GM21423 (cell line): ENCODE measurements around the gene CXCR3.

Source experiments
- ATAC-seq: cut with Tn5 transposase; IDR thresholded peaks from one replicate; pipeline ENCODE4 v1.9.1; 2021; ENCODE audit warnings: mild to moderate bottlenecking, moderate library complexity; ENCODE audit not compliant: unreplicated experiment

The CXCR3 gene

GRCh38 chrX:71637848-71638247 lies 19.5 kb upstream of the CXCR3 start:
- ATAC-seq, result no peak

DNA sequence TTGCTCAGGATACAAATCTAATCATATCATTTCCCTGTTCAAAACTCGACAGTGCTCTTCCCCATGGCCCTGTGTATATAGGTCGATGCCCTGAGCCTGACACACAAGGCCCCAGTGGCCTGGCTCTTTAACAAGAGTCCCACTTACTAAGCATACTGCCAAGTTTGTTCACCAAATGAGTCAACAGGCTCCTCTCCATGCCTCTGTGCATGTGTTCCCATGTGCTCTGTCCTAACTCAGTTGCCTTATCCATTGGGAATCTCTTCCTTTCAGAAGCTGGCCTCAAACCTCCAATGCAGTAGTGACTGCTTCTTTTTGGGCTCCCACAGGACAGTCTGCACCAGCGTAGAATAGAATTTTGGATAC lies 18.9 kb upstream of the CXCR3 start:
- no peak for ATAC-seq

GRCh38 chrX:71636438-71637252 lies 18.3 kb upstream of the CXCR3 start:
- ATAC-seq, result no peak

DNA sequence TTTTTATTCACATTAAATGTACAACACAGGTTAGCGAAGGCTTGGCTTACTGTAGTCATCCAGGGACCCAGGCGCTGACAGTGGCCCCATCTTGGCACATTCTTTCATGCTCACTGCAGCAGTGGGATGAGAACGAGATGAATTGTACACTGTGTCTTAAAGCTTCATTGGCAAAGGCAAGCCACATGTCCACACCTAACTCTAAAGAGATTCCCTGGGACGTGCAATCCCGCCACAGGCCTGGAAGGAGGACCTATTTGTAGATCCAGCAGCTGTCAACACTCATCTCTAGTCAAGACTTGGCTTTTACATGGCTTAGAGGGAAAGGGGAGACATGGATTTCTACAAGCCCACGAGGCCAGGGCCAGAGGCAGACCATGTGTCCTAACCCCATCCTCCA lies 16.1 kb upstream of the CXCR3 start:
- no peak for ATAC-seq

DNA sequence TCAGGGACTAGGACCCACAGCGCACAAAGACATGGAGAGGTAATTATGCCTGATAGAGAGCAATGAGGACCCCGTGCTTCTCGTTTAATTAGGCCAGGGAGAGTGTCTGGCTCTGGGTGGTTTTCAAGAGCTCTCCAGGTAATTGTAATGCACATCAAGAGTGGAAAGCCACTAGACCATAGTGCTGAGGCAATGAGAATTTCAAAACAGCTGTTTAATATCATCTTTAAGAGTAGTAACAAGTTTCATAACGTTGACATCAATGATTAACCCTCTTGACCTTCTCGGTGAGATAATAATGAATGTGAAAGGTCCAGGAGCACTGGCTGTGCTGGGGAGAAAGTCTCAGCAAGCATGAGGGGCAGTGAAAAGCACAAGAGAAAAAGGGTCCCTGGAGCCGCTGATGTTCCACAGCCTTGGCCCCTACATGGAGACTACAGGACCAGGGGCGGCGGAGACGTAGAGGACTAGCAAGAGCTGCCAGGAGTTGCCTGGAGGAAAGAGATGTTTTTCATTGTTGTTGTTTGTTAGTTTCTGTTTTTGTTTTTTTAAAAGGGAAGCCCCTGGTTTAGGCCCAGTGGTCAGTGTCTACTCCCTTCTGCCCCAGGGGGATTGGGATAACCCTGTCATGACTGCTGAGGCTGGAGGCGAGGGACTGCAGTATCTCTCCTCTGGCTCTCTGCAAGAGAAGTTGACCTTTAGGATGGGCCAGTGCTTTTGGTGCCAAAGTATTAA lies 14.8 kb upstream of the CXCR3 start:
- ATAC-seq, result peak; percentile 51

GRCh38 chrX:71629467-71629866 lies 11.2 kb upstream of the CXCR3 start:
- ATAC-seq, result peak; percentile 72

- no peak for ATAC-seq
Observed at GRCh38 chrX:71627588-71628404, 9.5 kb upstream of the CXCR3 start.

- ATAC-seq, result no peak
Observed at GRCh38 chrX:71626576-71626975, 8.3 kb upstream of the CXCR3 start.

DNA sequence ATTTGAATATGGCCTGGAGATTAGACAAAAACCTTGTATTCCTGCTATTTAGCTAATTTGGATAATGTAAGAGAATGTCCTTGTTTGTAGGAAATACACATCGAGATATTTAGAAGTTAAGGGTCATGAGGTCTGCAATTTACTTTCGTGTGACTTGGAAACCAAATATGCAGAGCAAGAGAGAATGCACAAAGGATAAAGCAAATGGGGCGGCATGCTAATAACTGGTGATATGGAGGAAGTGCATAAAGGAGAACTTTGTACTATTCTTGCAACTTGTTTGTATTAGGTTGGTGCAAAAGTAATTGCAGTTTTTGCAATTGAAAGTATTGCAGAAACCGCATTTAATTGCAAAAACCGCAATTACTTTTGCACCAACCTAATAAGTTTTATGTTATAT lies 7.2 kb upstream of the CXCR3 start:
- no peak for ATAC-seq

- no peak for ATAC-seq
Observed at GRCh38 chrX:71623714-71624113, 5.4 kb upstream of the CXCR3 start.

GRCh38 chrX:71622576-71623450 lies 4.5 kb upstream of the CXCR3 start:
- ATAC-seq, result peak; percentile 63

DNA sequence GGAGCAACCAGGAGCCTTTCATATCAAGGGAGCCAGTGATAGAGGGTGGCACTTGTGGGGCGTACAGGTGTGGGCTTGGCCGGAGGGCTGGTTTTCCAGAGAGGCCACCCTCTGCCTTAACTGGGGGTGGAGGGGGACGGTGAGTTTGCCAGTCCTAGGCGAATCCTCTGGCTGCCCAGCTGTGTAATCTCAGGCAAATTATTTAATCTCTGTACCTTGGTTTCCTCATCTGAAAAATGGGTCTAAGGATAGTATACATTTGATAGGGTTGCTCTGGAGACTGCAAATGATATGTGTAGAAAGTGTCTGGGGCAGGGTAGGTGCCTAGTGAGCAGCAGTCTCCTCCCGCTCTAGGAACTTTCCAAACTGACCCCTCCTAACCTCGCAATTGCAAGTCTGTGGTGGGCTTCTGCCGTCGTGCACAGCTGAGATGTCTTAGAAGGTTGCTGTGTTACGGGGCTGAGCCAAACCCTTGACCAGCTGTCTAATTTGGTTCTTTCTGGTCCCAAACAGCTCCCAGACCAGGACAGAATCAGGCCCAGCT lies 3.8 kb upstream of the CXCR3 start:
- no peak for ATAC-seq

DNA sequence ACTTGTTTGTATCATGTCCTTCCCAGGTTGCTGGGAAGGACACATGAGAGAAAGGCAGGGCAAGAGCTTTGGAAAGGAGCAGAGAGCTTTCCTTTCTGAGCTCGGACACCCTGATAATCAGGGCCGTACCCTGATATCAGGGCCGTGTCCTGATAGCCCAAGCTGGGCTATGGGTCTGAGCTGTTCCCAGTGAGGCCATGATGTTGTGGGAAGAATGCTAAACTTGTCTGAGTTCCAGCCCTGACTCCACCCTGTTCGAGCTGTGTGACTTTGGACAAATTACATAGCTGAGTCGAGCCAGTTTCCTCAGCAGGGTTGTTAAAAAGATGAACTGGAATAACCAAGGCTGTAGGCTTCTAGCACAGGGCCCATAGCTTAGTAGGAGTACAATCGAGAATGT lies 3.3 kb upstream of the CXCR3 start:
- no peak for ATAC-seq

GRCh38 chrX:71619986-71620385 lies 1.7 kb upstream of the CXCR3 start:
- no peak for ATAC-seq

- ATAC-seq, result no peak
Observed at GRCh38 chrX:71619193-71619592, 882 bp upstream of the CXCR3 start.

GRCh38 chrX:71618787-71619186 lies 476 bp upstream of the CXCR3 start:
- no peak for ATAC-seq

DNA sequence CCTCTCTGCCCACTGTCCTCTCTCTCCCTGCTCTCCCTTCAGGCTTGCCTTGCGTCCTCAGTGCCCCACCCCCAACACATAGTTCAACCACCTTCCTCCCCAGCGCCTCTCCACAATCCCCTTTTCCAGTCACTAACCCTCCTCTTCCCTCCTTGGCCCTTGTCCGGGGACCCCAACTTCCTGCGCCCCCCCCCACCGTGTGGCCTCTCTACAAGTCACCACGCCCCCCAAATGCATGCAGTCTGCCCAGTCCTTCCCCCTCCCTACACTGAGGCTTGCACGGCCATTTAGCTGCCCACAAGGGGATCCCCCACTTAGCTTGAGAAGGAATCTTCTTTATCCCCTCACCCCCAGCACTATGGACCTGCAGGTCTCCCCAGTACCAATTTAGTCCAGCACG lies 569 bp downstream of the CXCR3 start:
- ATAC-seq, result no peak

DNA sequence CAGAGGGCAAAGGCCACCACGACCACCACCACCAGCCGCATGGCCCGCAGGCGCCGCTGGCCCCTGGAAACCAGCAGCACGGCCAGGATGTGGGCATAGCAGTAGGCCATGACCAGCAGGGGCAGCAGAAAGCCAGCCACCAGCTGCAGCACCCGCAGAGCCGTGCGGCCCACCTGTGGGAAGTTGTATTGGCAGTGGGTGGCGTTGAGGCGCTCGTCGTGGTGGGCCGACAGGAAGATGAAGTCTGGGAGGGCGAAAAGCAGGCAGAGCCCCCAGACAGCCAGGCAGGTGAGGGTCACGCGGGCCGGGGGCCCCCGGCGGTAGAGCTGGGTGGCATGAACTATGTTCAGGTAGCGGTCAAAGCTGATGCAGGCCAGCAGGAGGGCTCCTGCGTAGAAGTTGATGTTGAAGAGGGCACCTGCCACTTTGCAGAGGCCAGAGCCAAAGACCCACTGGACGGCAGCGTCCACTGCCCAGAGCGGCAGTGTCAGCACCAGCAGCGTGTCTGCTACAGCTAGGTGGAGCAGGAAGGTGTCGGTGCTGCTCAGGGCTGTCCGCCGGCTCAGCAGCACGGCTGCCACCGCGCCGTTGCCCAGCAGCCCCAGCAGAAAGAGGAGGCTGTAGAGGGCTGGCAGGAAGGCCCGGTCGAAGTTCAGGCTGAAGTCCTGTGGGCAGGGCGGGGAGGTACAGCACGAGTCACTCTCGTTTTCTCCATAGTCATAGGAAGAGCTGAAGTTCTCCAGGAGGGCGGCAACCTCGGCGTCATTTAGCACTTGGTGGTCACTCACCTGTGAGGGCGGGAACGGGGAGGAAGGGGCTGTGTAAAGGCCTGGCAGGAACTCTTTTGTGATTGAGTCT lies 1.4 kb downstream of the CXCR3 start:
- ATAC-seq, result no peak

GRCh38 chrX:71615954-71616353 lies 2.4 kb downstream of the CXCR3 start:
- ATAC-seq, result no peak
